ENCODE data around the gene ATP2B2.

The ATP2B2 gene

GRCh38 chr3:10344147-10344943, 161.0 kb downstream of the ATP2B2 start:
- FAIRE-seq (peak; percentile 15), DNase-seq (ENCODE audit: insufficient read length, low spot score) (no peak)
- TF ChIP-seq POLR2A (IDR thresholded peaks at IDR 0.05; ENCODE audit: low read depth, low read length): no peak

- no peak for TF ChIP-seq POLR2A (IDR thresholded peaks at IDR 0.05; ENCODE audit: low read depth, low read length)
- FAIRE-seq (no peak), DNase-seq (ENCODE audit: insufficient read length, low spot score) (no peak)
These were observed 161.9 kb downstream of the ATP2B2 start for GRCh38 chr3:10343526-10343925.

- DNase-seq (ENCODE audit: insufficient read length, low spot score): no peak
- no peak for FAIRE-seq
- no peak for TF ChIP-seq POLR2A (IDR thresholded peaks at IDR 0.05; ENCODE audit: low read depth, low read length)
These were observed 162.6 kb downstream of the ATP2B2 start for GRCh38 chr3:10342781-10343180.

- DNase-seq (ENCODE audit: insufficient read length, low spot score) (no peak), FAIRE-seq (no peak)
- no peak for TF ChIP-seq POLR2A (IDR thresholded peaks at IDR 0.05; ENCODE audit: low read depth, low read length)
These were observed 163.4 kb downstream of the ATP2B2 start for GRCh38 chr3:10341901-10342398.

- DNase-seq (ENCODE audit: insufficient read length, low spot score) (no peak), FAIRE-seq (no peak)
- TF ChIP-seq POLR2A (IDR thresholded peaks at IDR 0.05; ENCODE audit: low read depth, low read length): no peak
These were observed 164.9 kb downstream of the ATP2B2 start for GRCh38 chr3:10340476-10340875.

GRCh38 chr3:10340046-10340445, 165.3 kb downstream of the ATP2B2 start:
- no peak for FAIRE-seq
- TF ChIP-seq POLR2A (IDR thresholded peaks at IDR 0.05; ENCODE audit: low read depth, low read length): no peak
- no peak for DNase-seq (ENCODE audit: insufficient read length, low spot score)

GRCh38 chr3:10339376-10339955, 165.9 kb downstream of the ATP2B2 start:
- no peak for DNase-seq (ENCODE audit: insufficient read length, low spot score)
- FAIRE-seq: no peak
- no peak for TF ChIP-seq POLR2A (IDR thresholded peaks at IDR 0.05; ENCODE audit: low read depth, low read length)

- FAIRE-seq (no peak), DNase-seq (ENCODE audit: insufficient read length, low spot score) (no peak)
- TF ChIP-seq POLR2A (IDR thresholded peaks at IDR 0.05; ENCODE audit: low read depth, low read length): no peak
These were observed 166.6 kb downstream of the ATP2B2 start for GRCh38 chr3:10338591-10339353.

- FAIRE-seq (no peak), DNase-seq (ENCODE audit: insufficient read length, low spot score) (no peak)
- no peak for TF ChIP-seq POLR2A (IDR thresholded peaks at IDR 0.05; ENCODE audit: low read depth, low read length)
These were observed 167.3 kb downstream of the ATP2B2 start for GRCh38 chr3:10338164-10338470.

- no peak for FAIRE-seq
- DNase-seq (ENCODE audit: insufficient read length, low spot score): no peak
- TF ChIP-seq POLR2A (IDR thresholded peaks at IDR 0.05; ENCODE audit: low read depth, low read length): no peak
These were observed 167.8 kb downstream of the ATP2B2 start for GRCh38 chr3:10337323-10338163.

GRCh38 chr3:10336761-10337160, 168.6 kb downstream of the ATP2B2 start:
- no peak for TF ChIP-seq POLR2A (IDR thresholded peaks at IDR 0.05; ENCODE audit: low read depth, low read length)
- DNase-seq (ENCODE audit: insufficient read length, low spot score) (no peak), FAIRE-seq (no peak)

GRCh38 chr3:10335871-10336622, 169.3 kb downstream of the ATP2B2 start:
- FAIRE-seq: no peak
- no peak for TF ChIP-seq POLR2A (IDR thresholded peaks at IDR 0.05; ENCODE audit: low read depth, low read length)
- no peak for DNase-seq (ENCODE audit: insufficient read length, low spot score)

GRCh38 chr3:10335190-10335738, 170.1 kb downstream of the ATP2B2 start:
- DNase-seq (ENCODE audit: insufficient read length, low spot score) (no peak), FAIRE-seq (no peak)
- TF ChIP-seq POLR2A (IDR thresholded peaks at IDR 0.05; ENCODE audit: low read depth, low read length): no peak
